Measurements from ENCODE around the gene PNCK.

PNCK gene

GRCh38 chrX:153641627-153642026 is 32.0 kb downstream of the PNCK start:
- DNase-seq (ENCODE audit: low read depth in 3 of 3), result no peak

- DNase-seq (ENCODE audit: low read depth in 3 of 3), result no peak
Observed at GRCh38 chrX:153640736-153641575, 32.7 kb downstream of the PNCK start.

GRCh38 chrX:153640045-153640686 is 33.4 kb downstream of the PNCK start:
- no peak for DNase-seq (ENCODE audit: low read depth in 3 of 3)

GRCh38 chrX:153639177-153640044 is 34.2 kb downstream of the PNCK start:
- DNase-seq (ENCODE audit: low read depth in 3 of 3), result no peak

DNA sequence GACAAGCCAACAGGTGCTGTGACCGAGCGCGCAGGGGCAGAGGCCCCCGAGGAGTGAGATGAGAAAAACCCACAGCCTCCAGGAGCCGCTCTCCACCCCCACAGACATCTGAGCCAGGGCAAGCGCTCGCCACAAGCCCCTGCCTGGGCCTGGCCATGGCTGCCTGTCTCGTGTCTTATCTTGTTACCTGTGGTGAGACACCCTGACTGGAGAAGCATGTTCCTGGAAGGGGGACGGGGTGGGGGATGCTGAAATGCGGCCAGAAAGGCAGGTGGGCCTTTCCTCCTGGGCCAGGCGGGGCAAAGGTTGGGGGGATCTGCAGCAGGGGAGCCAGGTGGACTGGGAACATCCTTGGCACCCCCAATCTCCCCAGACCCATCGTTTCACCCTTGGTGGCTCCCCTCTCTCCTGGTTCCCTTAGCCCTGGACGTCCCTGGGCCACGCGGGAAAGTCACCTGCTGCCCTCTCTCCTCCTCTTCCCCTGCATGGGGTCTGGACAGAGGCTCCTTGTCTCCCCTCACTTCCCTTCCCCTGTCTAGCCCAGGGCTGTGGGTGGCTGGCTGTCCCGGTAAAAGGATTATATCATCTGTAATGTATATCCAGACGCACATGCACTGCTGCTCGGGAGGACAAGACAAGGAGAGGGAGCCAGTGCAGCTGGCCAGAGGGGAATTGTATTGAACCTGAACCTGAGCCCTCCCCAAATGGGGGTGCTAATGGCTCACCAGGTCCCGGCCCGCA is 35.0 kb downstream of the PNCK start:
- DNase-seq (ENCODE audit: low read depth in 3 of 3), result no peak

DNA sequence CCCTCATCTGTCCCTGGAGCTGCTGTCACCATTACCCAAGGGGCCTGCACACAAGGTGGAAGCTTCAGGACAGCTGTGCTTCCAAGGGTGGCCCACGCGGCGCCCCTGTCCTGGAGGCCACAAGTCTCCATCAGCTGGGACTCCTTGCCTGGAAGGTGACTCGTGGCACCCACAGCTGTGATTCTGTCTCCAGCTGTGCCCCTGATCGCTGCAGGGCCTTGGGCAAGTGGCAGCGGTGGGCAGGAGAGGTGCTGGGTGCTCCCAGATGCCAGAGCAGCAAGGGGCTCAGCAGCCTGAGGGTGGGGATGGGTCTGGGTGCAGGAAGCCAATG is 35.6 kb downstream of the PNCK start:
- DNase-seq (ENCODE audit: low read depth in 3 of 3), result no peak

GRCh38 chrX:153637121-153638040 is 36.2 kb downstream of the PNCK start:
- DNase-seq (ENCODE audit: low read depth in 3 of 3), result no peak

- DNase-seq (ENCODE audit: low read depth in 3 of 3), result no peak
Observed at GRCh38 chrX:153636716-153637115, 36.9 kb downstream of the PNCK start.

- DNase-seq (ENCODE audit: low read depth in 3 of 3), result no peak
Observed at GRCh38 chrX:153635788-153636668, 37.6 kb downstream of the PNCK start.

DNA sequence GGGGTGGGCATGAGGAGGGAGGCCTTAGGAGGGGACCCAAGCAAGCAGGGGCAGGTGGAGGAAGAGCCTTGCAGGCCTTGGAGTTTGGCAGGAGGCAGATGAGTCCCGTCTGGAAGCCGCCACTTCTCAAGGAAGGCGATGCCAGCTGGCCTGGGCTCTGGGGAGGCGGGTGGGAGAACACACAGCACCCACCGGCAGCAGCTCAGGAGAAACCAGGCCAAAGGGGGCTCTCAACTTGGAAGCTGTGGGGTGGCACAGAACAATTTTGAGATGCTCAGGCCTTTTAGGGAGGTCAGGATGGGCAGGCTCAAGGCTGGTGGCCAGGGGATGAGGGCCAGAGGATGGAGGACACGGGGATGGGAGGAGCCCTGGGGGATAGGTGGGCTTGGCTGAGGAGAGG is 38.2 kb downstream of the PNCK start:
- DNase-seq (ENCODE audit: low read depth in 3 of 3), result no peak

DNA sequence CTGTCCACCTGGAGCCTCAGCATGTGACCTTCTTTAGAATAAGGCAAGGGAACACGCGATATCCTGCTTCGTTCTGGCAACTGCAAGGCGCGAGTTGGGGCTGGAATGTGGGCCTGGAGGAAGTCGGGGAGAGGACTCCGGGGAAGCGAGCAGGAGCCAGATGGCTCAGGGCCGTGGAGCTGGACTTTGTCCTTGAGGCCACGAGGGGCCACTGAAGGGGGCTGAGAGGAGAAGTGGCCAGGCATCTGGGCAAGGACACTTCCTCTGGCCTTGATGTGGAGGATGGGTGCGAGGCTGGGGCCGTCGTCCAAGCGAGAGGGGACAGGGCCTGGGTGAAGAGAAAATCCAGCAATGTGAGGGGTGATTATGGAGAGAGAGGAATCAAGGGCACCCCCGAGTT is 38.8 kb downstream of the PNCK start:
- no peak for DNase-seq (ENCODE audit: low read depth in 3 of 3)

- no peak for DNase-seq (ENCODE audit: low read depth in 3 of 3)
Observed at GRCh38 chrX:153634236-153634635, 39.4 kb downstream of the PNCK start.

GRCh38 chrX:153633607-153634180 is 39.9 kb downstream of the PNCK start:
- DNase-seq (ENCODE audit: low read depth in 3 of 3), result no peak

DNA sequence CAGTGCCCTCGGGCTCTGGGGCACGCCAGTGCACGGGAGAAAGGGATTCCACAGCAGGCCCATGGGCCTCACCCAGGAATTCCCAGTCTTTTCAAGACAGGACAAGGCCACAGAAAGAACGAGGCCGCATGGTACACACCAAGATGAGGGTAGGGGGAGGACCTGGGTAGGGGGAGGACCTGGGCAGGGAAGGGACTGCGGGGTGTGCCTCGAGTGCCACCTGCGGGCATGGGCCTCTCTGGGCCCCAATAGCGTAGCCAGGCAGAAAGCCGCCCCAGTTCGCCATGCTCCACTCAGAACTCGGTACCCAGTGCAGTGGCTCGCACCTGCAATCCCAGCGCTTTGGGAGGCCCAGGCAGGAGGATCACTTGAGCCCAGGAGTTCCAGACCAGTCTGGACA is 40.6 kb downstream of the PNCK start:
- no peak for DNase-seq (ENCODE audit: low read depth in 3 of 3)

GRCh38 chrX:153632595-153632946 is 41.0 kb downstream of the PNCK start:
- DNase-seq (ENCODE audit: low read depth in 3 of 3), result no peak

DNA sequence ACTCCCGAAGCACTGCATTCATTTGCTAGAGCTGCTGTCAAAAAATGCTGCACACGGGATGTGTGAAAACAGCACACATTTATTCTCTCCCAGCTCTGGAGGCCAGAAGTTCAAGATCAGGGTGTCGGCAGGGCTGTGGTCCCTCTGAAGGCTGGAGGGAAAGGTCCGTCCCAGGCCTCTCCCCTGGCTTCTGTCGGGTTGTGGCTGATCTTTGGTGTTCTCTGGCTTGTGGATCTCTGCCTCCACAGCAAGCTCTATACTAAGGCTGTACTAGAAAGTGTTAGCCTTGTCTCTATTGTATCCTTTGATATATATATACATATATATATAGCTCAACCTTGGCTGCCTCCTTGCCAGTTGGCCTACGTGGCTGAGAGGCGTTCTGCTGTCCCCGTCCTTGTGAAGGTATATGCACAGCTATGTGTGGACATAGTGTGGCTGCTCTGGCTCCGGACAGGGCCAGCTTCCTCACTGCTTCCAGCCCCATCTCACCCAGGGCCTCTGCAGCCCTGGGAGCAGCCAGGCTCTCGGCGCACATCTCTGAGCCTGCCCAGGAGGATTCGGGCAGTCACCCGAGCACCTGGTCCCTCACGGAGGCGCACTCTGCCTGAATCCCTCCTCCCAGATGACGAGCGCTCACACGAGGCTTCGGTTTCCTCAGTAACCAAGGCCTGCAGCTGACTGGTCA is 41.6 kb downstream of the PNCK start:
- DNase-seq (ENCODE audit: low read depth in 3 of 3), result no peak

GRCh38 chrX:153631346-153631745 is 42.3 kb downstream of the PNCK start:
- no peak for DNase-seq (ENCODE audit: low read depth in 3 of 3)

DNA sequence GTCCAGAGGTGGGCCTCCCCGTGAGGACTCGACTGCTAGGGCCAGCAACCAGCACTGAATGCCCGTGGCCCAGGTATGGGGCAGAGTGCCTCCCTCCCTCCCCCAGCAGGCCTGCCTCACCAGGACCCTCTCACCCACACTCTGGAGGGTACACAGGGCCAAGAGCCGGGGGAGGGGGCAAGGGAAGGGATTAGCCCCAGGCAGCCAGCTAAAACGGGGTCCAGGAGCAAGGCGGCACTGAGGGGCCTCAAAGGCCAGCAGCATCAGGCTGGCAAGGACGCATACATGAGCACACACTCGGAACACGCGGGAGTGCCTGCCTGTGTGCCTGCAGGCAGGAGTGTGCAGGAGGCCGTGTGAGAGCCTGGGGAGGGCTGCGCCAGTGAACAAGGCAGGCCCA is 44.9 kb downstream of the PNCK start:
- DNase-seq (ENCODE audit: low read depth in 3 of 3), result no peak

DNA sequence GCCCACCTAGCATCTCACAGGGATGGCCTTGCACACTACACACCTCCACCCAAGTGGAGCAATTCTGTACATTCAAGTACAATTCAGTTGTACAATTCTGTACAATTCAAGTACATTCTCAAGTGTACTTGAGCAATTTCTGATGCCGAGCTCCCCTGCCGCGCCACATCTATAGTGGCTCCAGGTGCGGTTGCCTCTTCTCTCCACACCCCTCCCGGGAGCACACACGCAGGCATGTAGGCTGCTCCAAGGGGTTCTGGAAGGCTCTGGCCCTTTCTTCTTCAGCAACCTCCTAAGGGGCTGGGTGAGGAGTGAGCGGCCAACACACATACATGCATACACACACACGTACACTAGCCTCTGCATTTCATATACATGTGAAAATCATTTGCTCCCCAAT is 45.5 kb downstream of the PNCK start:
- no peak for DNase-seq (ENCODE audit: low read depth in 3 of 3)
